Left renal pelvis (tissue), 4 donors: ENCODE measurements around the gene FAM110A. TPM values are rescaled to one million over a fixed set of nuclear protein-coding genes. Genes with fewer than 3 reads are reported as not detected.
"Not testable (repeated sequence)": the region's sequence is repeated elsewhere in the genome, so short reads cannot be mapped to it uniquely, and the experiment has no call there.

Experiments
- DNase-seq, 4 donors: peaks; one replicate each; pipeline ENCODE4 v3.0.0-alpha.2; 2013; ENCODE audit warnings: low read depth in 4 of 4, low spot score in 3 of 4
- polyA plus RNA-seq, 4 donors: library from polyadenylated mRNA; unstranded; fragments of 120-200 nt; gene quantifications; one replicate each; pipeline ENCODE4 v1.2.1, GENCODE V29; 2013; ENCODE audit not compliant: insufficient read length in 4 of 4

The FAM110A gene
- polyA plus RNA-seq, 4 donors: 5.0 to 13.2 (median 7.9) TPM

DNA sequence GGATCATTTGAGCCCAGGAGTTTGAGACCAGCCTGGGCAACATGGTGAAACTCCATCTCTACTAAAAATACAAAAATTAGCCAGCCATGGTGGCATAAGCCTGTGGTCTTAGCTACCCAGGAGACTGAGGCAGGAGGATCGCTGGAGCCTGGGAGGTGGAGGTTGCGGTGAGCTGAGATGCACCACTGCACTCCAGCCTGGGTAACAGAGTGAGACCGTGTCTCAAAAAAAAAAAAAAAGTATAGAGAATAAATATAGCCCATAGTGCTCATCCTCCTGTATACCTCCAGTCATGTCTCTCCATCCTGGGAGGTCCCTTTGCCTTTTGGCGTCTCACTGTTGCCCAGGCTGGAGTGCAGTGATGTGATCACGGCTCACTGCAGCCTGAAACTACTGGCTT, 58.9 kb downstream of the FAM110A start:
- DNase-seq: not testable (repeated sequence)

Other genes starting within 250 kb of the FAM110A start
- 1 to 10 TPM; 1.3 to 1.7 (median 1.4) TPM for gene TCF15, start 223.4 kb upstream of the FAM110A start, polyA plus RNA-seq
- gene SRXN1, start 180.5 kb upstream of the FAM110A start, polyA plus RNA-seq: 10 to 100 TPM; 11.0 to 31.1 (median 12.6) TPM
- gene SCRT2, start 157.9 kb upstream of the FAM110A start, polyA plus RNA-seq: under 1 TPM in 1 of 4 donors, not detected in 3; 0.06 TPM
- 1 to 10 TPM in 3 of 4 donors, under 1 TPM in 1; 0.22 to 6.4 (median 4.0) TPM for gene SLC52A3, start 65.2 kb upstream of the FAM110A start, polyA plus RNA-seq
- gene ANGPT4, start 82.6 kb downstream of the FAM110A start, polyA plus RNA-seq: under 1 TPM; 0.18 to 0.32 (median 0.25) TPM
- 1 to 10 TPM in 2 of 4 donors, under 1 TPM in 2; 0.30 to 1.9 (median 1.4) TPM for gene RSPO4, start 168.6 kb downstream of the FAM110A start, polyA plus RNA-seq